ENCODE data around the gene GHDC. TPM values are rescaled to one million over a fixed set of nuclear protein-coding genes. Genes with fewer than 3 reads are reported as not detected.

The GHDC gene
- total and polyA plus RNA-seq, 2 of the 13 experiments (the other 11 are each of a cell fraction or from before 2014, with no cell fraction given), result 15.4 to 22.5 TPM

DNA sequence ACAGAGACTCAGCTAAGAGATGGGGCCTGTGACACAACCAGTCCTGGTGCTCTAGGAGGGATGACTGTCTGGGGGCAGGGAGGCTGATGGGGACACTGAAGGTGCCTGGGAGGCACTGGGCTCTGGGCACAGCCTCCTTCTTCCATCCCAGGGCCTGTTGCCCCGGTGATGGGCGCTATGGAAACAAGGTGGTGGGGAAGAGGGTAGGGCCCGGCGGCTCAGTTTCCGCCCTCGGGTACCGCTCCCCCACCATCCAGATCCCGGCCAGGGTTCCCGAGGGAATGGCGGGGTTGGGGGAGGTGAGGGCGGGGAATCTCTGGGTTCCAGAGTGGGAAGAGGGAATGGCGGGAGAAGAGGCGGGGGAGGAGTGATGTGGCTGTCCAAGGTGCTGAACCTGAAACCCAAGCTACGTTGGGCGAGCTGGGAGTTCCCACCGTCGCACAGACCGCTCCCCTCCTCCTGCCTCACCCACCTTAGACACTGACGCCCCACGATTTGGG lies 14.3 kb downstream of the GHDC start (continued):
- TF ChIP-seq PCBP2 (optimal IDR thresholded peaks at IDR 0.05; ENCODE audit: low read depth, low read length, poor library complexity, severe bottlenecking), result no peak
- TF ChIP-seq ZNF383 (CRISPR knock-in tag; IDR thresholded peaks at IDR 0.05; ENCODE audit: borderline replicate concordance), result no peak
- TF ChIP-seq RFX1 (IDR thresholded peaks at IDR 0.05), result peak; percentile 44; the same call in 1 of the 2 replicates
- no peak for TF ChIP-seq NONO (IDR thresholded peaks at IDR 0.05)
- no peak for TF ChIP-seq NONO (CRISPR knock-in tag; conservative IDR thresholded peaks at IDR 0.05)
- TF ChIP-seq MTF2 (CRISPR knock-in tag; IDR thresholded peaks at IDR 0.05; ENCODE audit: borderline replicate concordance), result peak; percentile 76; the same call in 1 of the 2 replicates
- no peak for TF ChIP-seq ZNF282 (IDR thresholded peaks at IDR 0.05; ENCODE audit: partially characterized antibody)
- peak; percentile 96 for TF ChIP-seq IKZF4 (CRISPR knock-in tag; IDR thresholded peaks at IDR 0.05; ENCODE audit: borderline replicate concordance, low read depth, not compliant biosample characterization)
- TF ChIP-seq ZNF614 (CRISPR knock-in tag; IDR thresholded peaks at IDR 0.05; ENCODE audit: borderline replicate concordance), result peak; percentile 60; the same call in 1 of the 2 replicates
- no peak for TF ChIP-seq SNAPC2 (CRISPR knock-in tag; IDR thresholded peaks at IDR 0.05)
- TF ChIP-seq ZMAT3 (CRISPR knock-in tag; conservative IDR thresholded peaks at IDR 0.05), result peak; percentile 93
- TF ChIP-seq ZBTB21 (CRISPR knock-in tag; IDR thresholded peaks at IDR 0.05), result peak; percentile 60; the same call in 1 of the 2 replicates
- TF ChIP-seq YY1 (IDR thresholded peaks at IDR 0.05; ENCODE audit: insufficient read depth, insufficient replicate concordance, low read depth, low read length), result peak; percentile 49
- no peak for TF ChIP-seq ZNF501 (CRISPR knock-in tag; IDR thresholded peaks at IDR 0.05)
- TF ChIP-seq ZFP82 (CRISPR knock-in tag; IDR thresholded peaks at IDR 0.05; ENCODE audit: borderline replicate concordance), result no peak
- TF ChIP-seq ZNF264 (CRISPR knock-in tag; IDR thresholded peaks at IDR 0.05), result peak; percentile 92; the same call in 1 of the 2 replicates
- TF ChIP-seq PITX1 (CRISPR knock-in tag; IDR thresholded peaks at IDR 0.05), result peak; percentile 64; the same call in 1 of the 2 replicates
- TF ChIP-seq, protein P1, sequence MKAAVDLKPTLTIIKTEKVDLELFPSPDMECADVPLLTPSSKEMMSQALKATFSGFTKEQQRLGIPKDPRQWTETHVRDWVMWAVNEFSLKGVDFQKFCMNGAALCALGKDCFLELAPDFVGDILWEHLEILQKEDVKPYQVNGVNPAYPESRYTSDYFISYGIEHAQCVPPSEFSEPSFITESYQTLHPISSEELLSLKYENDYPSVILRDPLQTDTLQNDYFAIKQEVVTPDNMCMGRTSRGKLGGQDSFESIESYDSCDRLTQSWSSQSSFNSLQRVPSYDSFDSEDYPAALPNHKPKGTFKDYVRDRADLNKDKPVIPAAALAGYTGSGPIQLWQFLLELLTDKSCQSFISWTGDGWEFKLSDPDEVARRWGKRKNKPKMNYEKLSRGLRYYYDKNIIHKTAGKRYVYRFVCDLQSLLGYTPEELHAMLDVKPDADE (CRISPR knock-in tag; IDR thresholded peaks at IDR 0.05), result peak; percentile 96; the same call in 1 of the 2 replicates
- TF ChIP-seq KDM6A (CRISPR knock-in tag; IDR thresholded peaks at IDR 0.05; ENCODE audit: low read depth), result no peak
- no peak for TF ChIP-seq ZNF101 (CRISPR knock-in tag; IDR thresholded peaks at IDR 0.05; ENCODE audit: borderline replicate concordance, low read depth)
- no peak for TF ChIP-seq MED8 (CRISPR knock-in tag; IDR thresholded peaks at IDR 0.05; ENCODE audit: insufficient replicate concordance)
- peak; percentile 96 for TF ChIP-seq ZNF766 (CRISPR knock-in tag; IDR thresholded peaks at IDR 0.05; ENCODE audit: borderline replicate concordance)
- TF ChIP-seq SRSF1 (optimal IDR thresholded peaks at IDR 0.05; ENCODE audit: low read depth, low read length), result no peak
- no peak for TF ChIP-seq SMC3 (IDR thresholded peaks at IDR 0.05; ENCODE audit: low read length)
- TF ChIP-seq, protein P2, sequence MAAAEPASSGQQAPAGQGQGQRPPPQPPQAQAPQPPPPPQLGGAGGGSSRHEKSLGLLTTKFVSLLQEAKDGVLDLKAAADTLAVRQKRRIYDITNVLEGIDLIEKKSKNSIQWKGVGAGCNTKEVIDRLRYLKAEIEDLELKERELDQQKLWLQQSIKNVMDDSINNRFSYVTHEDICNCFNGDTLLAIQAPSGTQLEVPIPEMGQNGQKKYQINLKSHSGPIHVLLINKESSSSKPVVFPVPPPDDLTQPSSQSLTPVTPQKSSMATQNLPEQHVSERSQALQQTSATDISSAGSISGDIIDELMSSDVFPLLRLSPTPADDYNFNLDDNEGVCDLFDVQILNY (CRISPR knock-in tag; conservative IDR thresholded peaks at IDR 0.05), result peak; percentile 91
- no peak for TF ChIP-seq RFX3 (CRISPR knock-in tag; IDR thresholded peaks at IDR 0.05)
- TF ChIP-seq RORA (CRISPR knock-in tag; IDR thresholded peaks at IDR 0.05), result no peak
- no peak for TF ChIP-seq CHD2 (IDR thresholded peaks at IDR 0.05; ENCODE audit: low read depth, low read length)
- 0 out of 2 replicates have a peak, but pooled peaks have one; percentile 67 for TF ChIP-seq ZNF205 (CRISPR knock-in tag; IDR thresholded peaks at IDR 0.05)
- TF ChIP-seq ZNF878 (CRISPR knock-in tag; IDR thresholded peaks at IDR 0.05), result peak; percentile 58; the same call in 1 of the 2 replicates
- TF ChIP-seq, protein P3, sequence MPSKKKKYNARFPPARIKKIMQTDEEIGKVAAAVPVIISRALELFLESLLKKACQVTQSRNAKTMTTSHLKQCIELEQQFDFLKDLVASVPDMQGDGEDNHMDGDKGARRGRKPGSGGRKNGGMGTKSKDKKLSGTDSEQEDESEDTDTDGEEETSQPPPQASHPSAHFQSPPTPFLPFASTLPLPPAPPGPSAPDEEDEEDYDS (CRISPR knock-in tag; IDR thresholded peaks at IDR 0.05), result peak; percentile 57; the same call in 1 of the 2 replicates
- no peak for TF ChIP-seq RFX5 (IDR thresholded peaks at IDR 0.05; ENCODE audit: low read depth, low read length)
